Testis (tissue), 2 donors: ENCODE results near the gene KRTAP4-2.
"Not testable (repeated sequence)": the region's sequence is repeated elsewhere in the genome, so short reads cannot be mapped to it uniquely, and the experiment has no call there.

Source experiments
- CTCF ChIP-seq, 3 experiments: fragments of 450-650 bp in 2 of 3; fragments of 200-600 bp in 1 of 3; sonication (generic) in 1 of 3; IDR thresholded peaks; one replicate each; pipeline ENCODE4 v1.5.1; 2016 to 2019; ENCODE audit warnings: antibody characterized with exemption in 3 of 3, mild to moderate bottlenecking in 2 of 3, moderate library complexity in 1 of 3
- POLR2A ChIP-seq: fragments of 450-650 bp; IDR thresholded peaks from one replicate; pipeline ENCODE4 v1.6.1; 2017; ENCODE audit warnings: antibody characterized with exemption, mild to moderate bottlenecking, moderate library complexity

- not testable (repeated sequence) for TF ChIP-seq CTCF (IDR thresholded peaks at IDR 0.05); POLR2A
Observed at GRCh38 chr17:41160190-41160589, 17.8 kb downstream of the KRTAP4-2 start.
